CD4-positive, alpha-beta T cell (primary cell): ENCODE results near the gene BUD13. TPM values are rescaled to one million over a fixed set of nuclear protein-coding genes. Genes with fewer than 3 reads are reported as not detected.

ENCODE experiments used
- ATAC-seq: fragments of 200-7000 bp; cut with Tn5 transposase; one replicate; pipeline ENCODE4 v1.10.0; 2022; ENCODE audit warnings: mild to moderate bottlenecking; ENCODE audit not compliant: poor library complexity
- CTCF ChIA-PET: fragments of 350-600 bp; sonication (Branson Sonifier 250); formaldehyde crosslinking; loops from one replicate; lab custom pipeline; 2021; ENCODE audit warnings: antibody characterized with exemption, inconsistent platforms; lab: Charles Lee
- POLR2A ChIA-PET: fragments of 350-600 bp; sonication (Branson Sonifier 250); formaldehyde crosslinking; loops from one replicate; lab custom pipeline; 2021; ENCODE audit warnings: antibody characterized with exemption, inconsistent platforms; lab: Charles Lee
- DNase-seq, 14 experiments: peaks; one replicate each; pipeline ENCODE4 v3.0.0-alpha.2; 2013 to 2020; ENCODE audit warnings: mixed read lengths in 2 of 14
- H3K27ac ChIP-seq, 2 donors: one replicate each; pipeline versions ENCODE4 v1.5.1 to v1.7.0; 2013; ENCODE audit warnings: low read length in 2 of 2, low read depth in 1 of 2, mild to moderate bottlenecking in 1 of 2
- H3K27me3 ChIP-seq, 2 experiments: 1 replicate in 1 of 2; 2 replicates in 1 of 2; pipeline versions ENCODE4 v1.6.1 to v1.7.0; 2013; ENCODE audit warnings: low read length in 2 of 2, control low read depth in 1 of 2, mild to moderate bottlenecking in 1 of 2, moderate library complexity in 1 of 2; ENCODE audit not compliant: insufficient read depth in 2 of 2, control insufficient read depth in 1 of 2
- H3K36me3 ChIP-seq: one replicate; pipeline ENCODE4 v1.6.1; 2013; ENCODE audit warnings: low read length, control low read depth; ENCODE audit not compliant: insufficient read depth
- H3K4me1 ChIP-seq: one replicate; pipeline ENCODE4 v1.6.1; 2013; ENCODE audit warnings: low read length, control low read depth; ENCODE audit not compliant: insufficient read depth
- H3K4me3 ChIP-seq: one replicate; pipeline ENCODE4 v1.5.1; 2013; ENCODE audit warnings: mild to moderate bottlenecking, low read length, moderate library complexity
- H3K9me3 ChIP-seq, 2 experiments: 1 replicate in 1 of 2; 2 replicates in 1 of 2; pipeline versions ENCODE4 v1.6.1 to v1.7.0; 2013; ENCODE audit warnings: low read length in 2 of 2, mild to moderate bottlenecking in 2 of 2, control low read depth in 1 of 2, moderate library complexity in 1 of 2; ENCODE audit not compliant: control insufficient read depth in 1 of 2, insufficient read depth in 1 of 2
- H3K27ac Mint-ChIP-seq: one replicate; pipeline ENCODE4 v1.8.0; 2020; ENCODE audit warnings: mixed read lengths
- H3K27me3 Mint-ChIP-seq: one replicate; pipeline ENCODE4 v1.8.0; 2021; ENCODE audit warnings: mixed read lengths
- H3K36me3 Mint-ChIP-seq: one replicate; pipeline ENCODE4 v1.8.0; 2021; ENCODE audit warnings: low read depth, mixed read lengths
- H3K4me1 Mint-ChIP-seq: one replicate; pipeline ENCODE4 v1.8.0; 2021; ENCODE audit warnings: low read depth, mixed read lengths
- H3K4me3 Mint-ChIP-seq: one replicate; pipeline ENCODE4 v1.8.0; 2020; ENCODE audit warnings: mild to moderate bottlenecking, mixed read lengths
- H3K9me3 Mint-ChIP-seq: one replicate; pipeline ENCODE4 v1.8.0; 2020; ENCODE audit warnings: mixed read lengths
- intact Hi-C, 2 experiments: fragments of 100-400 bp; cut with DNase I in 1 of 2; cut with micrococcal nuclease in 1 of 2; formaldehyde crosslinking; loops; one replicate each; pipeline versions ENCODE4 v1.15.1 to v1.9.0; 2023 to 2025; cut with DNase I, micrococcal nuclease
- total RNA-seq, 174 experiments: library from RNA in 2 of 174; stranded (reverse) in 2 of 174; gene quantifications; one replicate each; pipeline ENCODE4 v1.2.3 and lab custom pipeline; 2021 to 2026
- TF ChIP-seq, protein P1 (sequence below): fragments of 200-600 bp; IDR thresholded peaks from one replicate; pipeline ENCODE4 v1.8.0; 2022; ENCODE audit warnings: antibody characterized with exemption, mild to moderate bottlenecking

Gene BUD13
- total RNA-seq, 2 experiments from 2014 or later = 9.2 to 10.1 TPM

GRCh38 chr11:116729501-116730240 lies 43.1 kb downstream of the BUD13 start:
- intact Hi-C loops = loop anchor here in 1 of 2 experiments (5.0 kb wide), 2 partner anchors 108 to 498 kb away; partner anchors contain the start of gene APOA1
- POLR2A ChIA-PET = no interaction called here

DNA sequence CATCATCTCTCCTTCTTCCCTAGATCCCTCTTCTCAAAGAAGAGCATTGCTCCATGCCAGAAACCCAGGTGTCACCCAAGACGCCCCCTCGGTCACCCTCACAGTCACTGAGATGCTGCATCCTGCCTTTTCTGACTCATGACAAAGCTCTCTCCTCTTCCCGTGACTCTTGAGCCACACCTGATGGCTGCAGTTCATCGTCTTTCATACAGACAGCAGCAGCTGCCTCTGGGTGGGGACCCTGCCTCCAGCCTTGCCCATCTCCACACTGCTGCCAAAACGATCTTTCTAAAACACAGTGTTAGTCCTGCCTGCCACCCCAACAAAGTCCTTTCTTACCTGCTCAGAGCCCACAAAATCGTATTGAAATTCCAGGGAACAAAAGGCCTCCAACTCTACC lies 44.8 kb downstream of the BUD13 start:
- DNase-seq (no peak), ATAC-seq (no peak)
- no peaks in the 10 kb centered on the region for H3K36me3 Mint-ChIP-seq
- no peak overlapping the region for H3K27ac Mint-ChIP-seq
- H3K4me1 Mint-ChIP-seq = peaks cover 7% of the 10 kb centered on the region
- no peak overlapping the region for H3K4me3 ChIP-seq
- H3K36me3 ChIP-seq = no peaks in the 10 kb centered on the region
- no peak overlapping the region for H3K27ac ChIP-seq
- H3K4me1 ChIP-seq = peaks cover 6% of the 10 kb centered on the region
- H3K9me3 Mint-ChIP-seq = no peaks in the 10 kb centered on the region
- ChIA-PET POLR2A (no interaction called here), CTCF (no interaction called here)
- H3K27me3 ChIP-seq = peaks cover 3 to 5% of the 10 kb centered on the region in 2 experiments
- no peaks in the 10 kb centered on the region for H3K9me3 ChIP-seq
- TF ChIP-seq, protein P1, sequence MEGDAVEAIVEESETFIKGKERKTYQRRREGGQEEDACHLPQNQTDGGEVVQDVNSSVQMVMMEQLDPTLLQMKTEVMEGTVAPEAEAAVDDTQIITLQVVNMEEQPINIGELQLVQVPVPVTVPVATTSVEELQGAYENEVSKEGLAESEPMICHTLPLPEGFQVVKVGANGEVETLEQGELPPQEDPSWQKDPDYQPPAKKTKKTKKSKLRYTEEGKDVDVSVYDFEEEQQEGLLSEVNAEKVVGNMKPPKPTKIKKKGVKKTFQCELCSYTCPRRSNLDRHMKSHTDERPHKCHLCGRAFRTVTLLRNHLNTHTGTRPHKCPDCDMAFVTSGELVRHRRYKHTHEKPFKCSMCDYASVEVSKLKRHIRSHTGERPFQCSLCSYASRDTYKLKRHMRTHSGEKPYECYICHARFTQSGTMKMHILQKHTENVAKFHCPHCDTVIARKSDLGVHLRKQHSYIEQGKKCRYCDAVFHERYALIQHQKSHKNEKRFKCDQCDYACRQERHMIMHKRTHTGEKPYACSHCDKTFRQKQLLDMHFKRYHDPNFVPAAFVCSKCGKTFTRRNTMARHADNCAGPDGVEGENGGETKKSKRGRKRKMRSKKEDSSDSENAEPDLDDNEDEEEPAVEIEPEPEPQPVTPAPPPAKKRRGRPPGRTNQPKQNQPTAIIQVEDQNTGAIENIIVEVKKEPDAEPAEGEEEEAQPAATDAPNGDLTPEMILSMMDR = no peak
- no peak overlapping the region for H3K4me3 Mint-ChIP-seq
- peaks cover 12% of the 10 kb centered on the region for H3K27me3 Mint-ChIP-seq
- intact Hi-C loops = no loop called here

More at GRCh38 chr11:116729501-116730240, 43.1 kb downstream of the BUD13 start:
- H3K4me3 Mint-ChIP-seq = no peak overlapping the region
- Histone ChIP-seq H3K27me3 (peaks cover 3 to 5% of the 10 kb centered on the region in 2 experiments), H3K27ac (no peak overlapping the region), H3K4me3 (no peak overlapping the region), H3K36me3 (no peaks in the 10 kb centered on the region), H3K9me3 (no peaks in the 10 kb centered on the region), H3K4me1 (peaks cover 7% of the 10 kb centered on the region)
- DNase-seq (no peak), ATAC-seq (no peak)
- H3K4me1 Mint-ChIP-seq = peaks cover 7% of the 10 kb centered on the region
- TF ChIP-seq, protein P1 = no peak
- H3K9me3 Mint-ChIP-seq = no peaks in the 10 kb centered on the region
- H3K27ac Mint-ChIP-seq = no peak overlapping the region
- CTCF ChIA-PET = no interaction called here
- H3K36me3 Mint-ChIP-seq = no peaks in the 10 kb centered on the region
- peaks cover 12% of the 10 kb centered on the region for H3K27me3 Mint-ChIP-seq

- Mint-ChIP-seq H3K36me3 (no peaks in the 10 kb centered on the region), H3K4me1 (no peaks in the 10 kb centered on the region), H3K27ac (no peak overlapping the region), H3K4me3 (no peak overlapping the region), H3K9me3 (no peaks in the 10 kb centered on the region), H3K27me3 (peaks cover 12% of the 10 kb centered on the region)
- intact Hi-C loops = no loop called here
- Histone ChIP-seq H3K4me3 (no peak overlapping the region), H3K27me3 (peaks cover 3 to 5% of the 10 kb centered on the region in 2 experiments), H3K27ac (no peak overlapping the region), H3K9me3 (no peaks in the 10 kb centered on the region), H3K36me3 (no peaks in the 10 kb centered on the region), H3K4me1 (no peaks in the 10 kb centered on the region)
- ATAC-seq = no peak
- no peak for DNase-seq
- CTCF ChIA-PET = no interaction called here
- POLR2A ChIA-PET = no interaction called here
- TF ChIP-seq, protein P1 = no peak
Measured at GRCh38 chr11:116725434-116726221, 47.2 kb downstream of the BUD13 start.
